ENCODE results near the gene RELN.

DNA sequence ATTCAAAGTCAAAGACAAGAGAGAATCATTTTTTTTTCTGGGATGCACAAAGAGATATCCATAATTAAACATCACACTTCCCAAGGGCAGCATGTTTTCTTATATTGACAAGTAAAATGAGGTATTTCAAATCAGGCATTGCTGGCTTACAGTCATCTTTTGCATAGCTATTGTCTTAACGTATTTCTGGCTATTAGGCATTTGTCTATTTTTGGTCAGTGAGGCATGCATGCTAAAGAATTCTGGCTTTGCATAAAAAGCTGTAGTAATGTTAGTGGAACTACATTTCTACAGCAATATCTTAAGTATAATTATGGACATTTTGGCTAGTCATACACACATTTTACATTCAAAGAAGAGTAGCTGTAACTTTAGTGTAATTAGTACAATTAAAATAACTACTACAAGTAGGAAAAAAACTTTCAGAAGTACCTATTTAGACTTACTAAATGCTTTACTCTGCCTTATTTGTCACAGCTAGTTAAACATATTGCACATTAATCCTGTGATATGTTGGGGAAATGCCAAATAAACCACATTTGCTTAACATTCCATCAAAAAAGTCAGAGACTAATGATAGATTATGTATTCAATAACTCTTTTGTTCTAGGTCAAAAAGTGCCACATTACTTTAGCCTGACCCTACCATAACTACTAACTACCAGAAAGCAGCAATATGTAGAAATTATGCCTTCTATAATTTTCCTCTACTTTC, 76.4 kb downstream of the RELN start:
- TF ChIP-seq IRF9 (CRISPR knock-in tag; IDR thresholded peaks at IDR 0.05; ENCODE audit: borderline replicate concordance) = no peak
- no peak for TF ChIP-seq HMG20B (CRISPR knock-in tag; conservative IDR thresholded peaks at IDR 0.05)
- no peak for TF ChIP-seq ZNF703 (CRISPR knock-in tag; IDR thresholded peaks at IDR 0.05; ENCODE audit: borderline replicate concordance)
- TF ChIP-seq FOXJ3 (CRISPR knock-in tag; IDR thresholded peaks at IDR 0.05; ENCODE audit: borderline replicate concordance) = no peak
- TF ChIP-seq, protein P1, sequence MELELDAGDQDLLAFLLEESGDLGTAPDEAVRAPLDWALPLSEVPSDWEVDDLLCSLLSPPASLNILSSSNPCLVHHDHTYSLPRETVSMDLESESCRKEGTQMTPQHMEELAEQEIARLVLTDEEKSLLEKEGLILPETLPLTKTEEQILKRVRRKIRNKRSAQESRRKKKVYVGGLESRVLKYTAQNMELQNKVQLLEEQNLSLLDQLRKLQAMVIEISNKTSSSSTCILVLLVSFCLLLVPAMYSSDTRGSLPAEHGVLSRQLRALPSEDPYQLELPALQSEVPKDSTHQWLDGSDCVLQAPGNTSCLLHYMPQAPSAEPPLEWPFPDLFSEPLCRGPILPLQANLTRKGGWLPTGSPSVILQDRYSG (CRISPR knock-in tag; IDR thresholded peaks at IDR 0.05) = no peak
- TF ChIP-seq BCLAF1 (IDR thresholded peaks at IDR 0.05) = no peak
- TF ChIP-seq ZNF160 (CRISPR knock-in tag; IDR thresholded peaks at IDR 0.05) = no peak
- TF ChIP-seq CTCF (CRISPR knock-in tag; IDR thresholded peaks at IDR 0.05) = no peak
- no peak for TF ChIP-seq SP1 (IDR thresholded peaks at IDR 0.05)
- TF ChIP-seq SP1 (CRISPR knock-in tag; IDR thresholded peaks at IDR 0.05) = no peak
- TF ChIP-seq ATF4 (CRISPR knock-in tag; IDR thresholded peaks at IDR 0.05) = no peak
